HCT116 (cell line): ENCODE results near the gene TBC1D19.

ENCODE experiments used
- CEBPB ChIP-seq: IDR thresholded peaks from 2 replicates; pipeline ENCODE4 v1.6.1; 2012; ENCODE audit warnings: low read depth
- EZH2 ChIP-seq: fragments of 200-600 bp; sonication (generic); IDR thresholded peaks from 2 replicates; pipeline ENCODE4 v1.6.1; 2017; ENCODE audit warnings: antibody characterized with exemption, mixed run types
- EZH2phosphoT487 ChIP-seq: fragments of 200-600 bp; IDR thresholded peaks from 2 replicates; pipeline ENCODE4 v1.6.1; 2018; ENCODE audit warnings: antibody characterized with exemption, borderline replicate concordance
- FOSL1 ChIP-seq: IDR thresholded peaks from 2 replicates; pipeline ENCODE4 v1.6.1; 2012; ENCODE audit warnings: low read depth
- JUND ChIP-seq: IDR thresholded peaks from 2 replicates; pipeline ENCODE4 v1.6.1; 2012
- POLR2A ChIP-seq: IDR thresholded peaks from 2 replicates; pipeline ENCODE4 v1.7.0; 2011; ENCODE audit warnings: borderline replicate concordance; ENCODE audit not compliant: insufficient read depth, insufficient read length; ENCODE audit errors: extremely low read depth
- POLR2AphosphoS5 ChIP-seq: IDR thresholded peaks from 2 replicates; pipeline ENCODE4 v1.6.1; 2011; ENCODE audit warnings: mild to moderate bottlenecking, low read depth, low read length, moderate library complexity
- RAD21 ChIP-seq: IDR thresholded peaks from 2 replicates; pipeline ENCODE4 v1.6.1; 2012; ENCODE audit warnings: low read depth, mild to moderate bottlenecking
- SIN3A ChIP-seq: IDR thresholded peaks from 2 replicates; pipeline ENCODE4 v1.6.1; 2012; ENCODE audit warnings: low read depth
- ZNF274 ChIP-seq: fragments of 200-500 bp; sonication (Bioruptor generic); IDR thresholded peaks from 2 replicates; pipeline ENCODE4 v1.6.1; 2014; ENCODE audit warnings: mild to moderate bottlenecking, low read depth, low read length, inconsistent platforms
- TF ChIP-seq, protein P1 (sequence below), 3 experiments: fragments of 200-600 bp in 1 of 3; sonication (generic) in 1 of 3; IDR thresholded peaks in 2 of 3; conservative IDR thresholded peaks in 1 of 3; 2 replicates each; pipeline ENCODE4 v1.5.1; 2012 to 2017; ENCODE audit warnings: low read depth in 2 of 3, low read length in 2 of 3, antibody characterized with exemption in 1 of 3, borderline replicate concordance in 1 of 3, control low read depth in 1 of 3, mild to moderate bottlenecking in 1 of 3, mixed read lengths in 1 of 3, mixed run types in 1 of 3, moderate library complexity in 1 of 3; ENCODE audit not compliant: insufficient read depth in 1 of 3
- TF ChIP-seq, protein P2 (sequence below): IDR thresholded peaks from 2 replicates; pipeline ENCODE4 v1.6.1; 2012
- TF ChIP-seq, protein P3 (sequence below): IDR thresholded peaks from 2 replicates; pipeline ENCODE4 v1.6.1; 2012

DNA sequence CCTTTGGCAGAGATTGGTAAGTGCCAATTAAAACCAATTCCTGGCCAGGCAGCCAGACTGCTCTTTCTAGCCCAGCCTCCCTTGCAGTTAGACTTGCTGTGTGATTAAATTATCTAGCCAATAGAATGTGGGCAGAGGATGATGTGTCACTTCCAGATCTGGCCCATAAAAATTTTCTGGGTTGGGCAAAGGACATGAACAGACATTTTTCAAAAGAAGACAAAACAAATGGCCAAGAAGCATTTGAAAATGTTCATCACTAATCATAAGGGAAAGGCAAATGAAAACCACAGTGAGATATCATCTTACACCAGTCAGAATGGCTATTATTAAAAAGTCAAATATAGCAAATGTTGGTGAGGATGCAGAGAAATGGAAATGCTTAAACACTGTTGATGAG lies 205.3 kb downstream of the TBC1D19 start:
- no peak for TF ChIP-seq EZH2
- TF ChIP-seq, protein P1, sequence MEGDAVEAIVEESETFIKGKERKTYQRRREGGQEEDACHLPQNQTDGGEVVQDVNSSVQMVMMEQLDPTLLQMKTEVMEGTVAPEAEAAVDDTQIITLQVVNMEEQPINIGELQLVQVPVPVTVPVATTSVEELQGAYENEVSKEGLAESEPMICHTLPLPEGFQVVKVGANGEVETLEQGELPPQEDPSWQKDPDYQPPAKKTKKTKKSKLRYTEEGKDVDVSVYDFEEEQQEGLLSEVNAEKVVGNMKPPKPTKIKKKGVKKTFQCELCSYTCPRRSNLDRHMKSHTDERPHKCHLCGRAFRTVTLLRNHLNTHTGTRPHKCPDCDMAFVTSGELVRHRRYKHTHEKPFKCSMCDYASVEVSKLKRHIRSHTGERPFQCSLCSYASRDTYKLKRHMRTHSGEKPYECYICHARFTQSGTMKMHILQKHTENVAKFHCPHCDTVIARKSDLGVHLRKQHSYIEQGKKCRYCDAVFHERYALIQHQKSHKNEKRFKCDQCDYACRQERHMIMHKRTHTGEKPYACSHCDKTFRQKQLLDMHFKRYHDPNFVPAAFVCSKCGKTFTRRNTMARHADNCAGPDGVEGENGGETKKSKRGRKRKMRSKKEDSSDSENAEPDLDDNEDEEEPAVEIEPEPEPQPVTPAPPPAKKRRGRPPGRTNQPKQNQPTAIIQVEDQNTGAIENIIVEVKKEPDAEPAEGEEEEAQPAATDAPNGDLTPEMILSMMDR (IDR thresholded peaks at IDR 0.05 in 2 of 3, conservative IDR thresholded peaks at IDR 0.05 in 1 of 3; ENCODE audit: borderline replicate concordance in 1 of 3, insufficient read depth in 1 of 3, low read depth in 2 of 3, low read length in 2 of 3): no peak
- TF ChIP-seq POLR2A: no peak
- no peak for TF ChIP-seq POLR2AphosphoS5
- TF ChIP-seq, protein P2, sequence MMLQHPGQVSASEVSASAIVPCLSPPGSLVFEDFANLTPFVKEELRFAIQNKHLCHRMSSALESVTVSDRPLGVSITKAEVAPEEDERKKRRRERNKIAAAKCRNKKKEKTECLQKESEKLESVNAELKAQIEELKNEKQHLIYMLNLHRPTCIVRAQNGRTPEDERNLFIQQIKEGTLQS: no peak
- TF ChIP-seq SIN3A: no peak
- no peak for TF ChIP-seq EZH2phosphoT487
- TF ChIP-seq RAD21: no peak
- no peak for TF ChIP-seq CEBPB
- no peak for TF ChIP-seq ZNF274
- no peak for TF ChIP-seq FOSL1
- TF ChIP-seq, protein P3, sequence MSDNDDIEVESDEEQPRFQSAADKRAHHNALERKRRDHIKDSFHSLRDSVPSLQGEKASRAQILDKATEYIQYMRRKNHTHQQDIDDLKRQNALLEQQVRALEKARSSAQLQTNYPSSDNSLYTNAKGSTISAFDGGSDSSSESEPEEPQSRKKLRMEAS: no peak
- no peak for TF ChIP-seq JUND
